SK-N-SH (cell line): Measurements from ENCODE around the gene SENP5.
"Not testable (repeated sequence)": the region's sequence is repeated elsewhere in the genome, so short reads cannot be mapped to it uniquely, and the experiment has no call there.

Experiments used
- EP300 ChIP-seq, 2 experiments: IDR thresholded peaks; 2 replicates each; pipeline versions ENCODE4 v1.4.0 to v1.6.1; 2012; ENCODE audit warnings: borderline replicate concordance in 1 of 2, low read depth in 1 of 2, low read length in 1 of 2
- MXI1 ChIP-seq: IDR thresholded peaks from 2 replicates; pipeline ENCODE4 v1.6.1; 2012; ENCODE audit warnings: mild to moderate bottlenecking, low read depth, low read length, improper control_type of control experiment
- TF ChIP-seq, protein P1 (sequence below): IDR thresholded peaks from 2 replicates; pipeline ENCODE4; 2012

DNA sequence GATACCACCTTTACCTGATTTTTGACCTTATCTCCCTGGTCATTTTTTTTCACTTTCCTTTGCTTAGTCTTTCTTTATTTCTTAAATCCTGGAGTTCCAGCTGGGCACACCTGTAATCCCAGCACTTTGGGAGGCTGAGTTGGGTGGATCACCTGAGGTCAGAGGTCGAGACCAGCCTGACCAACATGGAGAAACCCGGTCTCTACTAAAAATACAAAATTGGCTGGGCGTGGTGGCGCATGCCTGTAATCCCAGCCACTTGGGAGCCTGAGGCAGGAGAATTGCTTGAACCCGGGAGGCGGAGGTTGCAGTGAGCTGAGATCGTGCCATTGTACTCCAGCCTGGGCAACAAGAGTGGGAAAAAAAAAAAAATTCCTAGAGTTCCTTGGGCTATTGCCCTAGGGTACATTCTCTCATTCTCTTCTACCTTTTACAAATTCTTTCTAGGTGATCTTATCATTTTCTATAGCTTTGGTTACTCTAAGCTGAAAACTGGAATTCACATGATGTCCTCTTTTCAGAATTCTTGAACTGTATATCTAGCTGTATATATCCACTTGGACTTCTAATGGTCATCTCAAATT is 6.9 kb downstream of the SENP5 start:
- TF ChIP-seq EP300 (IDR thresholded peaks at IDR 0.05; ENCODE audit: borderline replicate concordance in 1 of 2, low read depth in 1 of 2, low read length in 1 of 2); MXI1: not testable (repeated sequence)
- TF ChIP-seq, protein P1, sequence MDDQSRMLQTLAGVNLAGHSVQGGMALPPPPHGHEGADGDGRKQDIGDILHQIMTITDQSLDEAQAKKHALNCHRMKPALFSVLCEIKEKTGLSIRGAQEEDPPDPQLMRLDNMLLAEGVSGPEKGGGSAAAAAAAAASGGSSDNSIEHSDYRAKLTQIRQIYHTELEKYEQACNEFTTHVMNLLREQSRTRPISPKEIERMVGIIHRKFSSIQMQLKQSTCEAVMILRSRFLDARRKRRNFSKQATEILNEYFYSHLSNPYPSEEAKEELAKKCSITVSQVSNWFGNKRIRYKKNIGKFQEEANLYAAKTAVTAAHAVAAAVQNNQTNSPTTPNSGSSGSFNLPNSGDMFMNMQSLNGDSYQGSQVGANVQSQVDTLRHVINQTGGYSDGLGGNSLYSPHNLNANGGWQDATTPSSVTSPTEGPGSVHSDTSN: not testable (repeated sequence)
